A673 (cell line): ENCODE measurements around the gene CDH18. TPM values are rescaled to one million over a fixed set of nuclear protein-coding genes. Genes with fewer than 3 reads are reported as not detected.

ENCODE experiments used
- BruUV-seq: library from RNA; stranded (reverse); fragments of 400-500 nt; replicated peaks from 2 replicates; lab custom pipeline; 2021; lab: Mats Ljungman, UMichigan
- CTCF ChIA-PET: fragments of 300-600 bp; sonication (Branson Sonifier 250); formaldehyde crosslinking; loops from one replicate; lab custom pipeline; 2022; ENCODE audit warnings: antibody characterized with exemption; lab: Charles Lee
- POLR2A ChIA-PET: fragments of 300-600 bp; sonication (Branson Sonifier 250); formaldehyde crosslinking; loops from one replicate; lab custom pipeline; 2022; ENCODE audit warnings: antibody characterized with exemption; ENCODE audit not compliant: low non-redundant PET; lab: Charles Lee
- DNase-seq: peaks from one replicate; pipeline ENCODE4 v3.0.0-alpha.2; 2015; ENCODE audit warnings: low spot score
- H3K27ac ChIP-seq: fragments of 200-600 bp; sonication (generic); 2 replicates; pipeline ENCODE4 v1.5.1; 2016; ENCODE audit warnings: mixed run types, low read depth, mild to moderate bottlenecking, mixed read lengths, antibody characterized with exemption, low read length; ENCODE audit not compliant: poor library complexity, severe bottlenecking
- H3K27me3 ChIP-seq: fragments of 200-600 bp; sonication (generic); replicated peaks from 2 replicates; pipeline ENCODE4 v1.6.1; 2017; ENCODE audit warnings: mixed run types, low read depth, mild to moderate bottlenecking, mixed read lengths, antibody characterized with exemption, low read length; ENCODE audit not compliant: insufficient read depth, poor library complexity
- H3K36me3 ChIP-seq: fragments of 200-600 bp; sonication (generic); 2 replicates; pipeline ENCODE4 v1.6.1; 2016; ENCODE audit warnings: mixed run types, mild to moderate bottlenecking, mixed read lengths, antibody characterized with exemption, low read length; ENCODE audit not compliant: insufficient read depth, poor library complexity, severe bottlenecking
- H3K4me1 ChIP-seq: fragments of 200-600 bp; sonication (generic); 2 replicates; pipeline ENCODE4 v1.6.1; 2017; ENCODE audit warnings: mixed run types, mild to moderate bottlenecking, mixed read lengths, antibody characterized with exemption, low read length; ENCODE audit not compliant: insufficient read depth, poor library complexity, severe bottlenecking
- H3K4me3 ChIP-seq: fragments of 200-600 bp; sonication (generic); 2 replicates; pipeline ENCODE4 v1.5.1; 2016; ENCODE audit warnings: low read depth, mixed run types, mild to moderate bottlenecking, mixed read lengths, low read length; ENCODE audit not compliant: poor library complexity, severe bottlenecking
- H3K9me3 ChIP-seq: fragments of 200-600 bp; sonication (generic); 2 replicates; pipeline ENCODE4 v1.6.1; 2016; ENCODE audit warnings: mixed run types, low read depth, mild to moderate bottlenecking, mixed read lengths, antibody characterized with exemption, low read length; ENCODE audit not compliant: poor library complexity, severe bottlenecking
- EZH2 ChIP-seq: fragments of 200-600 bp; sonication (generic); IDR thresholded peaks from 2 replicates; pipeline ENCODE4 v1.6.1; 2017; ENCODE audit warnings: borderline replicate concordance, low read depth, mild to moderate bottlenecking, mixed read lengths, antibody characterized with exemption, low read length; ENCODE audit not compliant: poor library complexity, severe bottlenecking
- intact Hi-C: fragments of 100-400 bp; cut with micrococcal nuclease; formaldehyde crosslinking; loops from one replicate; pipeline ENCODE4 v1.10.0; 2022; ENCODE audit not compliant: unreplicated experiment
- total RNA-seq: library from RNA; stranded (reverse); gene quantifications from 2 replicates; pipeline ENCODE4 v1.2.3, GENCODE V29; 2021
- TF ChIP-seq, protein P1 (sequence below): fragments of 300-800, 200-600 bp; sonication (generic); conservative IDR thresholded peaks from 2 replicates; pipeline ENCODE4 v1.5.1; 2017; ENCODE audit warnings: low read depth, mild to moderate bottlenecking, antibody characterized with exemption, low read length, moderate library complexity, mixed read lengths

Gene CDH18
- total RNA-seq, 1 experiment from 2014 or later, result not detected

DNA sequence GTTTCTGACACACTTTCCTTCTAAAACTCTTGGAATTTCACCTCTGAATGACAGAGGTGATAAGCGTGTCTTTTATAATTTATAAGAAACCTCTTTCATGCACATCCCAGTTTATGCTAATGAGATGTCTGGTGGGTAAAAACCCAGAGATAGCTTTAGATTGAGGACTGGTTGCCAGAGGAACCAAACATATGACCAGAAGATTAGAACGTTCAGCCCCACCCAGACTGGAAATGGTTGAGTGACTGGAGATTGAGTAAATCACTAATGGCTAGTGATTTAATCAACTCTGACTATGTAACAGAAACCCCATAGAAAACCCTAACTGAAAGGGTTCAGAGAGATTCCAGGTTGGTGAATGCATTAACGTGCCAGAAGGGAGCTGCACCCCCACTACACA is 69.2 kb downstream of the CDH18 start:
- no peak overlapping the region for H3K27ac ChIP-seq
- no peak for DNase-seq
- H3K27me3 ChIP-seq, result no peaks in the 10 kb centered on the region
- H3K36me3 ChIP-seq, result no peaks in the 10 kb centered on the region
- H3K4me1 ChIP-seq, result no peaks in the 10 kb centered on the region
- no peak for TF ChIP-seq EZH2
- TF ChIP-seq, protein P1, sequence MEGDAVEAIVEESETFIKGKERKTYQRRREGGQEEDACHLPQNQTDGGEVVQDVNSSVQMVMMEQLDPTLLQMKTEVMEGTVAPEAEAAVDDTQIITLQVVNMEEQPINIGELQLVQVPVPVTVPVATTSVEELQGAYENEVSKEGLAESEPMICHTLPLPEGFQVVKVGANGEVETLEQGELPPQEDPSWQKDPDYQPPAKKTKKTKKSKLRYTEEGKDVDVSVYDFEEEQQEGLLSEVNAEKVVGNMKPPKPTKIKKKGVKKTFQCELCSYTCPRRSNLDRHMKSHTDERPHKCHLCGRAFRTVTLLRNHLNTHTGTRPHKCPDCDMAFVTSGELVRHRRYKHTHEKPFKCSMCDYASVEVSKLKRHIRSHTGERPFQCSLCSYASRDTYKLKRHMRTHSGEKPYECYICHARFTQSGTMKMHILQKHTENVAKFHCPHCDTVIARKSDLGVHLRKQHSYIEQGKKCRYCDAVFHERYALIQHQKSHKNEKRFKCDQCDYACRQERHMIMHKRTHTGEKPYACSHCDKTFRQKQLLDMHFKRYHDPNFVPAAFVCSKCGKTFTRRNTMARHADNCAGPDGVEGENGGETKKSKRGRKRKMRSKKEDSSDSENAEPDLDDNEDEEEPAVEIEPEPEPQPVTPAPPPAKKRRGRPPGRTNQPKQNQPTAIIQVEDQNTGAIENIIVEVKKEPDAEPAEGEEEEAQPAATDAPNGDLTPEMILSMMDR, result no peak
- CTCF ChIA-PET, result no interaction called here
- intact Hi-C loops, result no loop called here
- POLR2A ChIA-PET, result no interaction called here
- no TSS peak for BruUV-seq
- no peaks in the 10 kb centered on the region for H3K9me3 ChIP-seq
- no peak overlapping the region for H3K4me3 ChIP-seq

DNA sequence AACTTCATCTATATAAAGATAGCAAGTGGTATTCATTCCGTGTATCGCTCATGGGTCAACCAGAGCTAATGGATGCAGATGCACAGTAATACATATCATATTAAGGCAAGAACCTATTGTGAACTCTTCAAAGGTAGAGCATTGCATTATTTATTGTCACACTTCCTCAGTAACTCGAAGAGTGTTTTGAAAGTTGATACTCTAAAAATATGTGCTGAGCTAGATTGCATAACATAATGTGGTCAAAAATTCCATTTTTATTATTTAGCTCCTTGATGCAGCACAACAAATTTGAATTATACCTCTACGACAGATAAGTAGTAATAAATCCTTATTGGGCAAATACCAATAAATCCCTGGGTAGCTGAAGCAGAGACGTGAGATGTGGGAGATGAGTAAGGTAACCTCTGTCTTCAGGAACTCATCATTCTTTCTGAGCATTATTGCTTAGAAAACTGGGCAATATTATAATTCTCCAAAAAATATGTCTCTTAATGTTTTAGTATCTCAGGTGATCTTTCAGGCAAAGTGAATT is 70.3 kb downstream of the CDH18 start:
- no peak for TF ChIP-seq EZH2
- TF ChIP-seq, protein P1, result no peak
- POLR2A ChIA-PET, result no interaction called here
- no peaks in the 10 kb centered on the region for H3K4me1 ChIP-seq
- no peak overlapping the region for H3K27ac ChIP-seq
- intact Hi-C loops, result no loop called here
- no peak overlapping the region for H3K4me3 ChIP-seq
- CTCF ChIA-PET, result no interaction called here
- H3K27me3 ChIP-seq, result no peaks in the 10 kb centered on the region
- DNase-seq, result no peak
- BruUV-seq, result no TSS peak
- no peaks in the 10 kb centered on the region for H3K9me3 ChIP-seq
- H3K36me3 ChIP-seq, result no peaks in the 10 kb centered on the region

DNA sequence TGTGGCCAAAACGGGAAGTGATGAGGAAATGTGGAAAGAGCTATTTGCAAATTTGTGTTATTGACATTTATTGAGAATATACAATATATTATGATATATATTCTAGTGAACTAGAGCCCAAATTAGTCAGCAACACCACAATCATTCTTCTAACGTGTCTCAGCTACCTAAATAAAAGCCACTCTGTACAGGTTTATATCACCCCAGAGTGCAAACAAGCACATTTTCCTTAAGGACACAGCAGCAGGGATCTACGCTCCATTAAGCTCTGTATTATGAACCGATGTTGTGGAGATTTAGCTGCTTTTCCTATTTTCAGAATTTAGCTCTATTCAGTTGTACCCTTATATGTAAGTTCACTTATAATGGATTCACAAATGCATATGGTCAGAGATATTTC is 77.9 kb downstream of the CDH18 start:
- intact Hi-C loops, result no loop called here
- Histone ChIP-seq H3K36me3 (no peaks in the 10 kb centered on the region), H3K27me3 (no peaks in the 10 kb centered on the region), H3K4me1 (no peaks in the 10 kb centered on the region), H3K9me3 (no peaks in the 10 kb centered on the region), H3K4me3 (no peak overlapping the region), H3K27ac (no peak overlapping the region)
- no peak for TF ChIP-seq EZH2
- TF ChIP-seq, protein P1, result no peak
- ChIA-PET CTCF (no interaction called here), POLR2A (no interaction called here)
- BruUV-seq, result no TSS peak
- DNase-seq, result no peak
